ENCODE measurements around the gene LRCH1.

- TF ChIP-seq CTCF (conservative IDR thresholded peaks at IDR 0.05; ENCODE audit: low read depth, low read length) = no peak
- no peak for TF ChIP-seq POLR2A (IDR thresholded peaks at IDR 0.05; ENCODE audit: low read depth, low read length)
- no peak for TF ChIP-seq MAFK (IDR thresholded peaks at IDR 0.05; ENCODE audit: low read depth, low read length)
- TF ChIP-seq FOS (IDR thresholded peaks at IDR 0.05; ENCODE audit: low read depth, low read length) = no peak
- no peak for TF ChIP-seq NFE2L2 (IDR thresholded peaks at IDR 0.05; ENCODE audit: low read depth, low read length)
- TF ChIP-seq RFX5 (IDR thresholded peaks at IDR 0.05; ENCODE audit: low read depth, low read length) = no peak
Measured at GRCh38 chr13:46748300-46748699, 195.3 kb downstream of the LRCH1 start.
